Stomach (tissue), 4 donors: ENCODE data around the gene HDHD3.

Source experiments
- CTCF ChIP-seq, 7 experiments: fragments of 450-650 bp in 4 of 7; fragments of 200-600 bp in 3 of 7; sonication (generic) in 3 of 7; IDR thresholded peaks; one replicate each; pipeline ENCODE4 v1.5.1; 2016 to 2019; ENCODE audit warnings: antibody characterized with exemption in 7 of 7, control low read depth in 2 of 7, mild to moderate bottlenecking in 1 of 7
- EP300 ChIP-seq: sonication (generic); formaldehyde crosslinking; IDR thresholded peaks from one replicate; pipeline ENCODE4 v1.6.1; 2017; ENCODE audit warnings: antibody characterized with exemption
- POLR2A ChIP-seq, 4 donors: fragments of 450-650 bp; IDR thresholded peaks; one replicate each; pipeline ENCODE4 v1.6.1; 2016; ENCODE audit warnings: antibody characterized with exemption in 4 of 4, control low read depth in 2 of 4, mild to moderate bottlenecking in 1 of 4, moderate library complexity in 1 of 4
- POLR2AphosphoS5 ChIP-seq, 3 donors: sonication (generic); formaldehyde crosslinking; IDR thresholded peaks; one replicate each; pipeline ENCODE4 v1.6.1; 2016; ENCODE audit warnings: antibody characterized with exemption in 3 of 3

- no peak for TF ChIP-seq CTCF (IDR thresholded peaks at IDR 0.05)
- TF ChIP-seq POLR2A (IDR thresholded peaks at IDR 0.05), result no peak
- no peak for TF ChIP-seq POLR2AphosphoS5 (IDR thresholded peaks at IDR 0.05)
- no peak for TF ChIP-seq EP300
These were observed 17.4 kb downstream of the HDHD3 start for GRCh38 chr9:113359385-113359784.
